Loucy (cell line): ENCODE measurements around the gene SLC19A3.

Experiments
- H2AFZ ChIP-seq: fragments of 200-600 bp; sonication (generic); 2 replicates; pipeline ENCODE4 v1.6.0; 2016; ENCODE audit warnings: antibody characterized with exemption, mild to moderate bottlenecking, low read length, moderate library complexity
- H3F3A ChIP-seq: fragments of 200-600 bp; 2 replicates; pipeline ENCODE4 v1.6.0; 2016; ENCODE audit warnings: antibody characterized with exemption, low read depth, mild to moderate bottlenecking
- H3K27me3 ChIP-seq: fragments of 200-600 bp; sonication (generic); 2 replicates; pipeline ENCODE4 v1.6.1; 2014; ENCODE audit warnings: low read length, mild to moderate bottlenecking; ENCODE audit not compliant: insufficient read depth, poor library complexity, severe bottlenecking
- H3K36me3 ChIP-seq: fragments of 200-600 bp; sonication (generic); 2 replicates; pipeline ENCODE4 v1.6.1; 2016; ENCODE audit warnings: low read length; ENCODE audit not compliant: insufficient read depth
- H3K4me1 ChIP-seq: fragments of 200-600 bp; sonication (generic); 2 replicates; pipeline ENCODE4 v1.5.1; 2014; ENCODE audit warnings: low read length, mild to moderate bottlenecking; ENCODE audit not compliant: insufficient read depth, poor library complexity, severe bottlenecking
- H3K4me2 ChIP-seq: fragments of 200-600 bp; sonication (generic); 2 replicates; pipeline ENCODE4 v1.6.0; 2014; ENCODE audit warnings: antibody characterized with exemption, low read length, low read depth, mild to moderate bottlenecking; ENCODE audit not compliant: poor library complexity, severe bottlenecking
- H3K4me3 ChIP-seq: fragments of 200-600 bp; sonication (generic); 2 replicates; pipeline ENCODE4 v1.5.1; 2014; ENCODE audit warnings: low read length, mild to moderate bottlenecking, mixed read lengths; ENCODE audit not compliant: poor library complexity, severe bottlenecking
- H3K79me2 ChIP-seq: fragments of 200-600 bp; sonication (generic); 2 replicates; pipeline ENCODE4 v1.6.1; 2014; ENCODE audit warnings: low read length; ENCODE audit not compliant: insufficient read depth
- H3K9ac ChIP-seq: fragments of 200-600 bp; sonication (generic); 2 replicates; pipeline ENCODE4 v1.6.0; 2014; ENCODE audit warnings: mild to moderate bottlenecking, low read depth, low read length, moderate library complexity; ENCODE audit not compliant: poor library complexity, severe bottlenecking
- H3K9me2 ChIP-seq: fragments of 200-600 bp; sonication (generic); replicated peaks from 2 replicates; pipeline ENCODE4 v1.6.1; 2016; ENCODE audit warnings: low read depth, low read length, mixed read lengths
- H3K9me3 ChIP-seq: fragments of 200-600 bp; sonication (generic); 2 replicates; pipeline ENCODE4 v1.6.1; 2014; ENCODE audit warnings: mild to moderate bottlenecking, antibody characterized with exemption, low read length, low read depth; ENCODE audit not compliant: insufficient read depth
- H4K20me1 ChIP-seq: fragments of 200-600 bp; sonication (generic); 2 replicates; pipeline ENCODE4 v1.6.0; 2014; ENCODE audit warnings: antibody characterized with exemption, low read length, mild to moderate bottlenecking; ENCODE audit not compliant: insufficient read depth, poor library complexity, severe bottlenecking
- EZH2phosphoT487 ChIP-seq: fragments of 200-600 bp; IDR thresholded peaks from 2 replicates; pipeline ENCODE4 v1.6.1; 2018; ENCODE audit warnings: antibody characterized with exemption, mild to moderate bottlenecking, moderate library complexity, borderline replicate concordance
- TF ChIP-seq, protein P1 (sequence below): fragments of 200-600 bp; sonication (generic); conservative IDR thresholded peaks from 2 replicates; pipeline ENCODE4 v1.5.1; 2014; ENCODE audit warnings: mild to moderate bottlenecking, antibody characterized with exemption, low read length

SLC19A3 gene

DNA sequence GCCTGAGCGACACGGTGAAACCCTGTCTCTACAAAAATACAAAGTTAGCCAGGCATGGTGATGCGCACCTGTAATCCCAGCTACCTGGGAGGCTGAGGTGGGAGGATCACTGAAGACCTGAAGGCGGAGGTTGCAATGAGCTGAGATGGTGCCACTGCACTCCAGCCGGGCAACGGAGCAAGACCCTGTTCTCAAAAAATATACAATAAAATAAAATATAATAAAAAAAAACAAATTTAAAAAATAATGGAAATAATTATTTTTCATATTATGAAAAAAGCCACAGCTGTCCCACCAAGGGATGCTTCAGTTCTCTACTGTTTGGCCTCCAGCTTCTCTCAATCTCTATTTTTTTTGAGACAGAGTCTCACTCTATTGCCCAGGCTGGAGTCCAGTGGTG lies 10.4 kb downstream of the SLC19A3 start:
- H3K4me1 ChIP-seq = no peaks in the 10 kb centered on the region
- no peaks in the 10 kb centered on the region for H3K9me3 ChIP-seq
- no peak overlapping the region for H3K9ac ChIP-seq
- TF ChIP-seq, protein P1, sequence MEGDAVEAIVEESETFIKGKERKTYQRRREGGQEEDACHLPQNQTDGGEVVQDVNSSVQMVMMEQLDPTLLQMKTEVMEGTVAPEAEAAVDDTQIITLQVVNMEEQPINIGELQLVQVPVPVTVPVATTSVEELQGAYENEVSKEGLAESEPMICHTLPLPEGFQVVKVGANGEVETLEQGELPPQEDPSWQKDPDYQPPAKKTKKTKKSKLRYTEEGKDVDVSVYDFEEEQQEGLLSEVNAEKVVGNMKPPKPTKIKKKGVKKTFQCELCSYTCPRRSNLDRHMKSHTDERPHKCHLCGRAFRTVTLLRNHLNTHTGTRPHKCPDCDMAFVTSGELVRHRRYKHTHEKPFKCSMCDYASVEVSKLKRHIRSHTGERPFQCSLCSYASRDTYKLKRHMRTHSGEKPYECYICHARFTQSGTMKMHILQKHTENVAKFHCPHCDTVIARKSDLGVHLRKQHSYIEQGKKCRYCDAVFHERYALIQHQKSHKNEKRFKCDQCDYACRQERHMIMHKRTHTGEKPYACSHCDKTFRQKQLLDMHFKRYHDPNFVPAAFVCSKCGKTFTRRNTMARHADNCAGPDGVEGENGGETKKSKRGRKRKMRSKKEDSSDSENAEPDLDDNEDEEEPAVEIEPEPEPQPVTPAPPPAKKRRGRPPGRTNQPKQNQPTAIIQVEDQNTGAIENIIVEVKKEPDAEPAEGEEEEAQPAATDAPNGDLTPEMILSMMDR = no peak
- no peak for TF ChIP-seq EZH2phosphoT487
- no peaks in the 10 kb centered on the region for H3K9me2 ChIP-seq
- no peak overlapping the region for H3K4me3 ChIP-seq
- H4K20me1 ChIP-seq = no peaks in the 10 kb centered on the region
- H3K27me3 ChIP-seq = no peaks in the 10 kb centered on the region
- no peaks in the 10 kb centered on the region for H3K79me2 ChIP-seq
- no peaks in the 10 kb centered on the region for H3F3A ChIP-seq
- no peaks in the 10 kb centered on the region for H3K36me3 ChIP-seq
- H2AFZ ChIP-seq = no peak overlapping the region
- no peak overlapping the region for H3K4me2 ChIP-seq

GRCh38 chr2:227706859-227707258 lies 11.0 kb downstream of the SLC19A3 start:
- no peak overlapping the region for H2AFZ ChIP-seq
- H3K4me1 ChIP-seq = no peaks in the 10 kb centered on the region
- H3K9me3 ChIP-seq = no peaks in the 10 kb centered on the region
- TF ChIP-seq, protein P1 = no peak
- TF ChIP-seq EZH2phosphoT487 = no peak
- no peak overlapping the region for H3K4me2 ChIP-seq
- H3K9me2 ChIP-seq = no peaks in the 10 kb centered on the region
- H3K4me3 ChIP-seq = no peak overlapping the region
- no peak overlapping the region for H3K9ac ChIP-seq
- no peaks in the 10 kb centered on the region for H3K79me2 ChIP-seq
- H4K20me1 ChIP-seq = no peaks in the 10 kb centered on the region
- H3K36me3 ChIP-seq = no peaks in the 10 kb centered on the region
- no peaks in the 10 kb centered on the region for H3K27me3 ChIP-seq
- H3F3A ChIP-seq = no peaks in the 10 kb centered on the region

DNA sequence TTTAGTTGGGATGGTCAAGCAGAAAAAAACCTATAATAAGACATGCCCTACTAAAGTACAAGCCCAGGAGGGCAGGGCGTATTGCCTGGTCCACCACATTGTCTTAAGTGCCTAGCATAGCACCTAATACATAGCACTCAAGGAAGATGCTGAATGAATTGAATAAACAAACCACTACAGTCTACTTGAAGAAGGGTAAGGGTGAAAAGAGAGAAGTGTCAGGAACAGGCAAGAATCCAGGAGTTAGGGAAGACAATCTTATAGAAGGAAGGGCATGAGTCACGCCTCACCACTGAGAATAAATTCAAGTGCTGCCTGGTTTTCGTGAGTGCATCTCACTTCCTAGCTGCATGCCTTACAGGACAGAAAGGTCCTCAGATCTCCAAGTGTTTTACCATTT lies 13.9 kb downstream of the SLC19A3 start:
- H3K9ac ChIP-seq = no peak overlapping the region
- H3K79me2 ChIP-seq = no peaks in the 10 kb centered on the region
- TF ChIP-seq EZH2phosphoT487 = no peak
- TF ChIP-seq, protein P1 = no peak

More for the DNA sequence above, 13.9 kb downstream of the SLC19A3 start:
- Histone ChIP-seq H3K4me3 (no peak overlapping the region), H3K27me3 (no peaks in the 10 kb centered on the region), H4K20me1 (no peaks in the 10 kb centered on the region), H3K4me2 (no peak overlapping the region), H3K36me3 (no peaks in the 10 kb centered on the region), H3K9me3 (no peaks in the 10 kb centered on the region), H2AFZ (no peak overlapping the region), H3F3A (no peaks in the 10 kb centered on the region), H3K9me2 (no peaks in the 10 kb centered on the region), H3K4me1 (no peaks in the 10 kb centered on the region)
